ENCODE results near the gene SMYD3. TPM values are rescaled to one million over a fixed set of nuclear protein-coding genes. Genes with fewer than 3 reads are reported as not detected.

The SMYD3 gene
- total and polyA plus RNA-seq, 2 donors (not counting 3 experiments of a cell fraction or from before 2014, with no cell fraction given), result 16.0 to 32.1 TPM

DNA sequence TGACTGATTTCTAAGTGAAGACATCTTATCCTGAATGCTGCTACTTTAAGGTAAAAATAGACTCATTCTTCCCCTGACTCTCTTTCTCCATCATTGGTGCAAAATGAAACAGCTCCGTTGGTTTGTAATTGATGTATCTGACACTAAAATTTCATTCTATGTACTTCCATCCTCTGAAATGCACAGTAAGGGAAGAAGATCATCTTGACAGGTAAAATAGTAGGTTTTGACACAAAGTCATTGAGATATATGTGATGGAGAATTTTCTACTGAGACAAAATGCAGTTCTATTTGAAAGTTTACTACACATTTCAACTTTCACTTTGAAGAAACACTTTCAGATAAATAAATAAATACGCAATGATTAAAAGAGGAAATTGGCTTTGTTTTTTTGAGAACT lies 348.9 kb downstream of the SMYD3 start:
- dilution Hi-C loops (cut with MboI; ENCODE audit: extremely low pct_ligation_motif_present, low sequenced_read_pairs), result no loop called here
- DNase-seq (ENCODE audit: low read depth, low spot score) (no peak), FAIRE-seq (no peak)
- Histone ChIP-seq H3K4me1 (ENCODE audit: control insufficient read depth, extremely low read depth, insufficient read depth, low read length) (peaks cover 10% of the 10 kb centered on the region), H3K9ac (replicated peaks; ENCODE audit: extremely low read depth, insufficient read depth, low read length) (no peak overlapping the region), H3K79me2 (ENCODE audit: control insufficient read depth, insufficient read depth, low read length) (no peaks in the 10 kb centered on the region), H3K9me3 (replicated peaks; ENCODE audit: control insufficient read depth, insufficient read depth, low read length) (no peaks in the 10 kb centered on the region), H4K20me1 (replicated peaks; ENCODE audit: control insufficient read depth, extremely low read depth, insufficient read depth, low read length) (no peaks in the 10 kb centered on the region), H3K27me3 (ENCODE audit: control insufficient read depth in 2 of 2, insufficient read depth in 2 of 2, low read length in 2 of 2) (no peaks in the 10 kb centered on the region), H3K4me2 (ENCODE audit: insufficient read depth, low read length) (no peak overlapping the region), H2AFZ (ENCODE audit: low read depth, low read length) (no peak overlapping the region), H3K27ac (ENCODE audit: insufficient read depth, low read depth, low read length) (no peak overlapping the region), H3K9me1 (replicated peaks; ENCODE audit: control insufficient read depth, extremely low read depth, insufficient read depth, low read length) (no peaks in the 10 kb centered on the region), H3K4me3 (replicated peaks in 1 of 3; ENCODE audit: insufficient read depth in 1 of 3, low read depth in 1 of 3, low read length in 3 of 3) (no peak overlapping the region), H3K36me3 (ENCODE audit: control insufficient read depth in 2 of 2, extremely low read depth in 1 of 2, insufficient read depth in 2 of 2, low read length in 2 of 2) (no peaks in the 10 kb centered on the region)
- POLR2A ChIA-PET, result no interaction called here
- intact Hi-C loops (cut with micrococcal nuclease), result no loop called here
- no TSS peak for BruUV-seq (replicated peaks)
- CTCF ChIA-PET, result interaction anchor here (1.3 to 1.7 kb wide), 2 partner anchors 10 to 19 kb away, joined by 4 read pairs; no protein-coding TSS in a partner anchor
- no peak for TF ChIP-seq FOS (IDR thresholded peaks at IDR 0.05; ENCODE audit: borderline replicate concordance, insufficient read depth, low read length)
- TF ChIP-seq EZH2 (IDR thresholded peaks at IDR 0.05; ENCODE audit: borderline replicate concordance, low read depth, low read length, severe bottlenecking), result no peak
- no peak for TF ChIP-seq CTCF (IDR thresholded peaks at IDR 0.05; ENCODE audit: extremely low read depth in 1 of 2, insufficient read depth in 1 of 2, low read depth in 1 of 2, low read length in 2 of 2)
- TF ChIP-seq JUN (IDR thresholded peaks at IDR 0.05; ENCODE audit: borderline replicate concordance, insufficient read depth, insufficient read length, low read depth), result no peak
- TF ChIP-seq, protein P1, sequence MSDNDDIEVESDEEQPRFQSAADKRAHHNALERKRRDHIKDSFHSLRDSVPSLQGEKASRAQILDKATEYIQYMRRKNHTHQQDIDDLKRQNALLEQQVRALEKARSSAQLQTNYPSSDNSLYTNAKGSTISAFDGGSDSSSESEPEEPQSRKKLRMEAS (IDR thresholded peaks at IDR 0.05; ENCODE audit: insufficient read depth, insufficient read length), result no peak
- no peak for TF ChIP-seq POLR2AphosphoS5 (IDR thresholded peaks at IDR 0.05; ENCODE audit: insufficient read depth, low read depth, low read length)
- no peak for TF ChIP-seq MYC (IDR thresholded peaks at IDR 0.05; ENCODE audit: low read depth, low read length)
- no peak for TF ChIP-seq GATA2 (IDR thresholded peaks at IDR 0.05; ENCODE audit: insufficient read depth, insufficient read length, low read depth, low read length)
- TF ChIP-seq POLR2A (IDR thresholded peaks at IDR 0.05; ENCODE audit: low read depth, low read length), result no peak
